ENCODE results near the gene C1orf210.

C1orf210 gene

DNA sequence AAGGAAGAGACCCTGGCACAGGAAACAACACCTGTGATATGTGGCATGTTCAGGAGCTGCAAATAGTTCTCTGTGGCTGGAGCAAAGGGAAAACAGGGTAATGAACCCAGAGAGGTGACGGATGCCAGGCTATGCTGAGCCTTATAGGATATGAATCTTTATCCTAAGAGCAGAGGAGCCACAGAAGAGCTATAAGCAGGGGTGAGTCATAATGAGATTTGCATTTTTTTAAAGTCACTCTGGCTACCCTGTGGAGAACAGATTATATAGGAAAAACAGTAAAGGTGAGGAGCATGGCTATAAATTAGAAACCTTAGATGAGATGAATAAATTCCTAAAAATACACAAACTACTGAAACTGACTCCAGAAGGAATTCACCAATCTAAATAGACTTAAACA, 39.4 kb upstream of the C1orf210 start:
- TF ChIP-seq, protein P1, sequence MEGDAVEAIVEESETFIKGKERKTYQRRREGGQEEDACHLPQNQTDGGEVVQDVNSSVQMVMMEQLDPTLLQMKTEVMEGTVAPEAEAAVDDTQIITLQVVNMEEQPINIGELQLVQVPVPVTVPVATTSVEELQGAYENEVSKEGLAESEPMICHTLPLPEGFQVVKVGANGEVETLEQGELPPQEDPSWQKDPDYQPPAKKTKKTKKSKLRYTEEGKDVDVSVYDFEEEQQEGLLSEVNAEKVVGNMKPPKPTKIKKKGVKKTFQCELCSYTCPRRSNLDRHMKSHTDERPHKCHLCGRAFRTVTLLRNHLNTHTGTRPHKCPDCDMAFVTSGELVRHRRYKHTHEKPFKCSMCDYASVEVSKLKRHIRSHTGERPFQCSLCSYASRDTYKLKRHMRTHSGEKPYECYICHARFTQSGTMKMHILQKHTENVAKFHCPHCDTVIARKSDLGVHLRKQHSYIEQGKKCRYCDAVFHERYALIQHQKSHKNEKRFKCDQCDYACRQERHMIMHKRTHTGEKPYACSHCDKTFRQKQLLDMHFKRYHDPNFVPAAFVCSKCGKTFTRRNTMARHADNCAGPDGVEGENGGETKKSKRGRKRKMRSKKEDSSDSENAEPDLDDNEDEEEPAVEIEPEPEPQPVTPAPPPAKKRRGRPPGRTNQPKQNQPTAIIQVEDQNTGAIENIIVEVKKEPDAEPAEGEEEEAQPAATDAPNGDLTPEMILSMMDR (IDR thresholded peaks at IDR 0.05; ENCODE audit: low read depth, low read length): no peak
- no peak overlapping the region for H3K4me3 ChIP-seq (ENCODE audit: low read depth, low read length)

DNA sequence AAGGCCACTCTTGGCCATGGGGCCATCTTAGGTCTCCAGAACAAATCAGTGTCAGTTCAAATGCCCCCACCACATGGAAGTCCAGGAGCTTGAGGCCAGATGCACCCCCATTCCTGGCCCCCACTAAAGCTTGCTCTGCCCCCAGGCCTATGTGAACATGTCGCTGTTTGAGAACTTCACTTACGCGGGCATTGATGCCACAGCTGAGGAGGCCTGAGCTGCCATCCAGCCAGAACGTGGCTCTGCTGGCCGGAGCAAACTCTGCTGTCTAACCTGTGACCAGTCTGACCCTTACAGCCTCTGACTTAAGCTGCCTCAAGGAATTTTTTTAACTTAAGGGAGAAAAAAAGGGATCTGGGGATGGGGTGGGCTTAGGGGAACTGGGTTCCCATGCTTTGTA, 37.1 kb upstream of the C1orf210 start:
- TF ChIP-seq, protein P1 (IDR thresholded peaks at IDR 0.05; ENCODE audit: low read depth, low read length): no peak
- H3K4me3 ChIP-seq (ENCODE audit: low read depth, low read length): no peak overlapping the region

DNA sequence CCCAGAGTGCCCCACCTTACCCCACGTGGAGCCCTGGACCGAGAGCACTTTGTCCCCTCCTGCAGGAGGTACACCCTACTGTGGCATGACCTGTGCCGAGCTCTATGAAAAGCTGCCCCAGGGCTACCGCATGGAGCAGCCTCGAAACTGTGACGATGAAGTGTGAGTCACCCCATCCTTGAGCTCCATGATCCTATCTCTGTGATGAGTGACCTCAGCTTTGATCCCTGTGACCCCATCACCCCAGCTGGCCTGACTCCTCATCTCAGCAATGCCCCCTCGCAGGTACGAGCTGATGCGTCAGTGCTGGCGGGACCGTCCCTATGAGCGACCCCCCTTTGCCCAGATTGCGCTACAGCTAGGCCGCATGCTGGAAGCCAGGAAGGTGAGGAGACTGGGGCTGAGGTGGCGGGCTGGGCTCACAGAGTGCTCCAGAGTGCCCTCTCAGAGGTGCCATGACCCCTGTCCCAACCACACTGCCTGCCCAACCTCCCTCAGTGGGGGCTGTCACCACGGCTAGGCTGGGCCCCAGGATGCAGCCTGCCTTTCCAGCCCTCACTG, 36.0 kb upstream of the C1orf210 start:
- TF ChIP-seq, protein P1 (IDR thresholded peaks at IDR 0.05; ENCODE audit: low read depth, low read length): no peak
- no peak overlapping the region for H3K4me3 ChIP-seq (ENCODE audit: low read depth, low read length)

DNA sequence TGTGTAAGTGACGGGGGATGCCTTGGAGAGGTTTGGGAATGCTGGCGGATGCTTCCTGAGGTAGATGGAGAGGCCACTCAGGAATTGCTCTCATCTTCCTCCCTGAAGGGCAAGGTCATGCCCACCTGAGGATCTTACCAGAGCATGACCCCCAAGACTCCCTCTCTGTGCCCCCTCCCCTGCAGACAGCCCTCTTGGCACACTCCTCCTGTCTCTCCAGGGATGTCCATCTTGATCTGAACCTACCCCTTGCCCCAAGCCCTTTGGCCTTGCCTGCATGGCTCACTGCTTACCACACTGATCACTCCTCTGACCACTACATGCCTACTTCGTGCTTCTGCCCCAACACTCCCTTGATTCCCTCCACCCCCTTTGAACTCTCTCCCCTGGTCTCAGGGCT, 34.4 kb upstream of the C1orf210 start:
- H3K4me3 ChIP-seq (ENCODE audit: low read depth, low read length): no peak overlapping the region
- TF ChIP-seq, protein P1 (IDR thresholded peaks at IDR 0.05; ENCODE audit: low read depth, low read length): no peak

DNA sequence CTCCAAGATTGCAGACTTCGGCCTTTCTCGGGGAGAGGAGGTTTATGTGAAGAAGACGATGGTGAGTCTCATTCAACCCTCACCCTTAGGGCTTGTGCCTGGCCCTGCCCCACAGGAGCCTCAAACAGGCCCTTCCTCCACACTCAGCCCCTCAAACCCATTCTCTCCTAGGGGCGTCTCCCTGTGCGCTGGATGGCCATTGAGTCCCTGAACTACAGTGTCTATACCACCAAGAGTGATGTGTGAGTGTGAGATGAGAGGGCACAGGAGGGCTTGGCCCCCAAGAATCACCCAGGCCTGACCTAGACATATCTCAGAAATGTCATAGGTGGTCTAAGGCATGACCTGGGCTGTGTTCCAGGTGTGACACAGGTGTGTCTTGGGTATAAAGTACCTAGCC, 33.9 kb upstream of the C1orf210 start:
- H3K4me3 ChIP-seq (ENCODE audit: low read depth, low read length): no peak overlapping the region
- TF ChIP-seq, protein P1 (IDR thresholded peaks at IDR 0.05; ENCODE audit: low read depth, low read length): no peak

DNA sequence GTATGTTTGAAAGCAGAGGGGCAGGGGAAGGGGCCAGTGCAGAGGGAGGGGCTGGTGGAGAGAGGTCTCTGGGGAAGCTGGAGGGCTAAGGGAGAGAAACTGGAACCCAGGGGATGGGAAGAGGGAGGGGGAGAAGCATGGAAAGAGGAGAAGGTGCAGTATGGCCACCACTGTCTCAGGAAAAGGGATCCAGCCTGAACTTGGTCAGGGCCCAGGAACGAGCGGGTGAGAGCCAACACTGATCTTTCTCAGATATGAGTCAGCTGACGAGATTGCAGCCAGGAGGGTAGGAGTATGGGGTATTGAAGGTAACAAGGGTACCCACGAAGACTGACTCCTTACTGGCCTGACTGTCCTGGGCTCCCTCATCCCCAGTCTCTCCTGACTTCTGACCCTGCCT, 33.5 kb upstream of the C1orf210 start:
- no peak overlapping the region for H3K4me3 ChIP-seq (ENCODE audit: low read depth, low read length)
- TF ChIP-seq, protein P1 (IDR thresholded peaks at IDR 0.05; ENCODE audit: low read depth, low read length): no peak

DNA sequence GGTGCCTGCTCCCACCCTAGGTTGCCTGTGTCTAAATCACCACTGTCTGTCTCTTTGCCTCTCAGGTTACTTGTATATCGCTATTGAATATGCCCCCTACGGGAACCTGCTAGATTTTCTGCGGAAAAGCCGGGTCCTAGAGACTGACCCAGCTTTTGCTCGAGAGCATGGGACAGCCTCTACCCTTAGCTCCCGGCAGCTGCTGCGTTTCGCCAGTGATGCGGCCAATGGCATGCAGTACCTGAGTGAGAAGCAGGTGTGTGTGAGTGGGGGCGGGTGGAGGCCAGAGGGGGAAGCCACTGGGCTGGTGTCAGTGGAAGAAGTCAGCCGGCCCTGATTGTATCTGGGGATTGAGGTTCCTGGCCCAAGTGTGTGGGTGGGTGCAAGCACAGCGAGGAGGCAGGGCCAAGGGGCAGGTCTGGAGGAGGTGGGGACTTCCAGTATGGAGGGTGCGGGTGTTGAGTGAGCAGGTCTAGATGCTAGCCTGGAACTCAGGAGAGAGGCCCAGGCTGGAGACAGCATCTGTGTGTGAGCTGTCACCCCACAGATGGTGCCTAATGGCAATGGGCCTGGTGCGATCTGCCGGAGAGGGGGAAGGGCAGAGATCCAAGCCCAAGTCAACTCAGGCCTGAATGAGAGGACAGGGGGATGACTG, 32.6 kb upstream of the C1orf210 start:
- TF ChIP-seq, protein P1 (IDR thresholded peaks at IDR 0.05; ENCODE audit: low read depth, low read length): no peak
- no peak overlapping the region for H3K4me3 ChIP-seq (ENCODE audit: low read depth, low read length)
